NOMO-1 (cell line): ENCODE results near the gene LMX1B.

Experiments used
- DNase-seq, 2 experiments: peaks; one replicate each; lab custom pipeline; 2025; ENCODE audit not compliant: unreplicated experiment in 2 of 2; lab: John Stamatoyannopoulos, UW

Gene LMX1B

GRCh38 chr9:126734877-126735276, 121.1 kb downstream of the LMX1B start:
- no peak for DNase-seq

DNA sequence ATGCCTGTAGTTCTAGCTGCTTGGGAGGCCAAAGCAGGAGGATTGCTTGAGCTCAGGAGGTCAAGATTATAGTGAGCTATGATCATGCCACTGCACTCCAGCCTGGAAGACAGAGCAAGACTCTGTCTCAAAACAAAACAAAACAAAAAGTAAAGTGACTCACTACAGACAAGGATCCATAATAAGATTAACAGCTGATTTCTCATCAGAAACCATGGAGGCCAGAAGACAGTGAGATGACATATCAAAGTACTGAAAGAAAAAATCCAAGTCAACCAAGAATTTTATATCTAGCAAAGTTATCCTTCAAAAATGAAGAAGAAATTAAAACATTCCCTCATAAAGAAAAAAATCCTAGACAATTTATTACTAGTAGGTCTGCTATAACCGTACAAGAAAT, 121.8 kb downstream of the LMX1B start:
- no peak for DNase-seq

- no peak for DNase-seq
Observed at GRCh38 chr9:126738553-126738952, 124.8 kb downstream of the LMX1B start.

- no peak for DNase-seq
Observed at GRCh38 chr9:126743041-126743440, 129.3 kb downstream of the LMX1B start.

DNA sequence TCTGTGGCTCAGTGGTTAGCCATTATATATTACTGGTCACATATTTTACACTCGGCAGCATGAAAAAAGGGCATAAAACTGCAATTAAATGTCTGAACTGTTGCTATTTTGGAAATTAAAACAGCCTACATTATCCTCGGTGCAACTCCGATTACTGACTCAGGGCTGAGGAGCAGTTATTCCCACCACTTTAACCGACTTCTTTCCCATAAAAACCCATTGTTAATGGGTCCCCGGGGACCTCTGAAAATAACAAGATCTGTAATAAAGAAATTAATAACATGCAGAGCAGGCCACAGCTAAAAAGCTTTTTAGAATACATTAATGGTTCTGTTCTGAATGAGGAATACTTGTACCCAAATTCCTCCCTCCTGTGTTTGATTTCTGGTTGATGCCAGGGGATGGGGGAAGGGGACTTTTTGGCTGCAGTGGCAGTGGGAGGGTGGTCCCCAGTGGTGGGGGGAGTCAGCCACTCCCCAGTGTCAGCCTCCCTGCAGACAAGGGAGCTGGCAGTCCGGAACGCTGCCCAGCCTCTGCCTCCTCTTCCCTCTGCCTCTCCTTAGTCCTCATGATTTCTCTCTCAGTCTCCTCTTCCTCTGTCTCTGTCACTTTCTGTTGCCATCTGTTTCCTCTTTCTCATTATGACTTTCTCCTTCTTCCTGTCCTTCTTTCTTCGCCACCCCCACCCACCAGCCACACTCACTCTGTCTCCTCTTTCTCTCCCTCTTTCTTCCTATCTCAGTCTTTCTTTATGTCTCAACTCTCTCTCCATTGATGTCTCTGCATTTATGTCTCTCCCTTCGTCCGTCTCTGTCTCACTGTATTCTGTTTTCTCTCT, 132.1 kb downstream of the LMX1B start:
- peak in 1 of 2 experiments; percentile 16 for DNase-seq
